Measurements from ENCODE around the gene SMIM10L1. TPM values are rescaled to one million over a fixed set of nuclear protein-coding genes. Genes with fewer than 3 reads are reported as not detected.

The SMIM10L1 gene
- total RNA-seq, 1 experiment from 2014 or later: 11.0 TPM

GRCh38 chr12:11133816-11134215 is 37.2 kb upstream of the SMIM10L1 start:
- H3K36me3 Mint-ChIP-seq (ENCODE audit: insufficient read depth, unreplicated experiment): no peaks in the 10 kb centered on the region
- H3K27ac Mint-ChIP-seq (ENCODE audit: unreplicated experiment): no peak overlapping the region
- peaks cover 9% of the 10 kb centered on the region for H3K4me1 Mint-ChIP-seq (ENCODE audit: low read depth, unreplicated experiment)
- no TSS peak for BruUV-seq (replicated peaks)
- intact Hi-C loops (cut with micrococcal nuclease; ENCODE audit: unreplicated experiment): no loop called here
- H3K4me3 Mint-ChIP-seq (ENCODE audit: low read depth, unreplicated experiment): no peak overlapping the region
- no peaks in the 10 kb centered on the region for H3K27me3 Mint-ChIP-seq (ENCODE audit: unreplicated experiment)
- TF ChIP-seq CTCF (IDR thresholded peaks at IDR 0.05; ENCODE audit: unreplicated experiment): no peak
- H3K9me3 Mint-ChIP-seq (ENCODE audit: low read depth, unreplicated experiment): peaks cover 2% of the 10 kb centered on the region
- CTCF ChIA-PET: no interaction called here
- DNase-seq: no peak

- Mint-ChIP-seq H3K36me3 (ENCODE audit: insufficient read depth, unreplicated experiment) (no peaks in the 10 kb centered on the region), H3K4me3 (ENCODE audit: low read depth, unreplicated experiment) (no peak within 1 kb of the TSS), H3K4me1 (ENCODE audit: low read depth, unreplicated experiment) (peaks cover 4% of the 10 kb centered on the region), H3K27ac (ENCODE audit: unreplicated experiment) (no peak within 1 kb of the TSS), H3K27me3 (ENCODE audit: unreplicated experiment) (no peaks in the 10 kb centered on the region), H3K9me3 (ENCODE audit: low read depth, unreplicated experiment) (peaks cover 2% of the 10 kb centered on the region)
- DNase-seq: no peak
- no TSS peak for BruUV-seq (replicated peaks)
- TF ChIP-seq CTCF (IDR thresholded peaks at IDR 0.05; ENCODE audit: unreplicated experiment): no peak
- CTCF ChIA-PET: no interaction called here
- intact Hi-C loops (cut with micrococcal nuclease; ENCODE audit: unreplicated experiment): no loop called here
Measured at GRCh38 chr12:11134305-11134704, 36.7 kb upstream of the SMIM10L1 start, which contains the start of gene TAS2R30. Gene TAS2R30, minus strand, starts transcription at chr12:11134644. Its CDS starts 400 bp downstream, at chr12:11134244.

- Mint-ChIP-seq H3K27me3 (ENCODE audit: unreplicated experiment) (no peaks in the 10 kb centered on the region), H3K9me3 (ENCODE audit: low read depth, unreplicated experiment) (peaks cover 2% of the 10 kb centered on the region), H3K4me3 (ENCODE audit: low read depth, unreplicated experiment) (no peak overlapping the region), H3K4me1 (ENCODE audit: low read depth, unreplicated experiment) (no peaks in the 10 kb centered on the region), H3K27ac (ENCODE audit: unreplicated experiment) (no peak overlapping the region), H3K36me3 (ENCODE audit: insufficient read depth, unreplicated experiment) (no peaks in the 10 kb centered on the region)
- CTCF ChIA-PET: no interaction called here
- TF ChIP-seq CTCF (IDR thresholded peaks at IDR 0.05; ENCODE audit: unreplicated experiment): no peak
- intact Hi-C loops (cut with micrococcal nuclease; ENCODE audit: unreplicated experiment): no loop called here
- BruUV-seq (replicated peaks): no TSS peak
- no peak for DNase-seq
Measured at GRCh38 chr12:11136075-11136474, 34.9 kb upstream of the SMIM10L1 start.

- peaks cover 4% of the 10 kb centered on the region for H3K9me3 Mint-ChIP-seq (ENCODE audit: low read depth, unreplicated experiment)
- TF ChIP-seq CTCF (IDR thresholded peaks at IDR 0.05; ENCODE audit: unreplicated experiment): no peak
- no peaks in the 10 kb centered on the region for H3K27me3 Mint-ChIP-seq (ENCODE audit: unreplicated experiment)
- intact Hi-C loops (cut with micrococcal nuclease; ENCODE audit: unreplicated experiment): no loop called here
- CTCF ChIA-PET: no interaction called here
- no peak for DNase-seq
- BruUV-seq (replicated peaks): no TSS peak
- H3K27ac Mint-ChIP-seq (ENCODE audit: unreplicated experiment): no peak overlapping the region
- H3K4me3 Mint-ChIP-seq (ENCODE audit: low read depth, unreplicated experiment): no peak overlapping the region
- H3K36me3 Mint-ChIP-seq (ENCODE audit: insufficient read depth, unreplicated experiment): peaks cover 4% of the 10 kb centered on the region
- no peaks in the 10 kb centered on the region for H3K4me1 Mint-ChIP-seq (ENCODE audit: low read depth, unreplicated experiment)
Measured at GRCh38 chr12:11143352-11143751, 27.6 kb upstream of the SMIM10L1 start.
